A549 (cell line): ENCODE measurements around the gene ZNF12.

Source experiments
- POLR2A ChIP-seq: IDR thresholded peaks from 2 replicates; pipeline ENCODE4 v1.6.1; 2012; ENCODE audit warnings: mild to moderate bottlenecking, low read length
- TF ChIP-seq, protein P1 (sequence below): fragments of >200 bp; sonication (Bioruptor Twin); formaldehyde crosslinking; IDR thresholded peaks from 3 replicates; pipeline ENCODE4 v1.5.1; 2016

DNA sequence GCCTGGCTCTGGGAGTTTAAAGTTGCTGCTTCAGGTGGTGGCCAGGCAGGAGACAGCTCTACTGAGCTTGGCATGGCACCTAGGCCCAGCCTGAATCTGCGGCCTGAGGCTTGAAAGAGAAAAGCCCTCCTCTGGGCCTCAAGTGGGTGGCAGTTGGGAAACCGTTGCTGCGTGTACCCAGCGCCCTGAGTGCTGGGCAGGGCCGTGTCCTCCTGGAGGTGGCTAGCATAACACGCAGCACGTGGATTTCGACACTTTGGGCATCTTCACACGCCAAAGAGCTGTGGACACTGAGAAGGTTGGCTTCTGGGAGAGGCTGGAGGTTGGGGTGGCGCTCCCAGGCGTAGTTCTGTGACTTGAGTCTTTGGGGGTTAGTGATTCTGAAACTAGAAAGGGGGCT lies 67.1 kb downstream of the ZNF12 start:
- TF ChIP-seq, protein P1, sequence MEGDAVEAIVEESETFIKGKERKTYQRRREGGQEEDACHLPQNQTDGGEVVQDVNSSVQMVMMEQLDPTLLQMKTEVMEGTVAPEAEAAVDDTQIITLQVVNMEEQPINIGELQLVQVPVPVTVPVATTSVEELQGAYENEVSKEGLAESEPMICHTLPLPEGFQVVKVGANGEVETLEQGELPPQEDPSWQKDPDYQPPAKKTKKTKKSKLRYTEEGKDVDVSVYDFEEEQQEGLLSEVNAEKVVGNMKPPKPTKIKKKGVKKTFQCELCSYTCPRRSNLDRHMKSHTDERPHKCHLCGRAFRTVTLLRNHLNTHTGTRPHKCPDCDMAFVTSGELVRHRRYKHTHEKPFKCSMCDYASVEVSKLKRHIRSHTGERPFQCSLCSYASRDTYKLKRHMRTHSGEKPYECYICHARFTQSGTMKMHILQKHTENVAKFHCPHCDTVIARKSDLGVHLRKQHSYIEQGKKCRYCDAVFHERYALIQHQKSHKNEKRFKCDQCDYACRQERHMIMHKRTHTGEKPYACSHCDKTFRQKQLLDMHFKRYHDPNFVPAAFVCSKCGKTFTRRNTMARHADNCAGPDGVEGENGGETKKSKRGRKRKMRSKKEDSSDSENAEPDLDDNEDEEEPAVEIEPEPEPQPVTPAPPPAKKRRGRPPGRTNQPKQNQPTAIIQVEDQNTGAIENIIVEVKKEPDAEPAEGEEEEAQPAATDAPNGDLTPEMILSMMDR, result no peak
- no peak for TF ChIP-seq POLR2A
